COLO829 (cell line): ENCODE measurements around the gene ANKRD55.
A peak's percentile ranks its signal among the peaks of the same experiment; 100 is the strongest.
"Not testable (repeated sequence)": the region's sequence is repeated elsewhere in the genome, so short reads cannot be mapped to it uniquely, and the experiment has no call there.

ENCODE experiments used
- DNase-seq: peaks from one replicate; pipeline ENCODE4 v3.0.0; 2012; ENCODE audit warnings: low spot score

ANKRD55 gene

DNA sequence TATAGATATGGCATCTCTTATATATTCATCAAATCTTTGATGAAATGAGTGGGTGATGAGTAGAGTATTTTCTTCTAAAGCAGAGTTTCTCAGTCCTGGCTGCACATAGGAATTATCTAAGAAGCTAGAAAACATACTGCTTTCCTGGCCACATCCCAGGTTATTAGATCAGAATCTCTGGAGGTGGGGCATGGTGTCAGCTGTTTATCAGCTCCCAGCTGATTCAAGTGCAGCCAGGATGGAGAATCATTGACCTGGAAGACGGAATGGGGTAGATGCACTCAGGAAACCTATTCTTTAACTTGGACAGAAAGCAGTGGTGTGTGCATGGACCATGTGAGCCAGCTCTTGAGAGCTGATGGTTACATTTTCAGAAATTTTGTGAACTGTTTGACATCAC lies 130.2 kb downstream of the ANKRD55 start:
- DNase-seq, result no peak

DNA sequence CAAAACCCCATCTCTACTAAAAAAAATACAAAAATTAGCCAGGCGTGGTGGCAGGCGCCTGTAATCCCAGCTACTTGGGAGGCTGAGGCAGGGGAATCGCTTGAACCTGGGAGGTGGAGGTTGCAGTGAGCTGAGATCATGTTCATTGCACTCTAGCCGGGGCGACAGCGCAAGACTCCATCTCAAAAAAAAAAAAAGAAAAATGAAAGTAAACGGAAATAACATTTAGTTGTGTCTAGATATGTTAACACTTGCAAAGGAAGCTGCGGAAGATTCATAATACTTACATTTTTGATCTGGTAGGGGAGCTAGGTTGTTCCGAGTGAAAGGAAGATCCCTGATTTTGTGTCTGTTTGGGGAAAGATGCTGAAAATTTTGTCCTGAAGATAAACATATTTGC lies 130.9 kb downstream of the ANKRD55 start:
- DNase-seq, result not testable (repeated sequence)

DNA sequence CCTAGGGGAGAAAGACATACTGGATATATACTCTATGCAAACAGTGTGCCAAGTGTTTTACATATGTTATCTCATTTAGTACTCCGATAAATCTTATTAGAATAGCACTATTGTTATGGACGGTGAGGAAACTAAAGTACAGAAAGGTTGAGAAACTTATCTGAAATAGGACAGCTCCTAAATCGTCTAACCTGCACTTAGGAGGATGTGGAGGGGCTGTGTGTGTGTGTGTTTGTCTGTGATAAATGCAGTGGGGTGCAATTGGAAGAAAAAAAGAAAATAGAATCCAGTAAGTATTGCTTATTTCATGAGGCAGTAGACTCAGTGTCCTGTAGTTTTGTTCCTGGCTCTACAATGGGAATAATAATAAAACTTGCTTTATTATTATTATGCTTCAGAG lies 131.9 kb downstream of the ANKRD55 start:
- no peak for DNase-seq

DNA sequence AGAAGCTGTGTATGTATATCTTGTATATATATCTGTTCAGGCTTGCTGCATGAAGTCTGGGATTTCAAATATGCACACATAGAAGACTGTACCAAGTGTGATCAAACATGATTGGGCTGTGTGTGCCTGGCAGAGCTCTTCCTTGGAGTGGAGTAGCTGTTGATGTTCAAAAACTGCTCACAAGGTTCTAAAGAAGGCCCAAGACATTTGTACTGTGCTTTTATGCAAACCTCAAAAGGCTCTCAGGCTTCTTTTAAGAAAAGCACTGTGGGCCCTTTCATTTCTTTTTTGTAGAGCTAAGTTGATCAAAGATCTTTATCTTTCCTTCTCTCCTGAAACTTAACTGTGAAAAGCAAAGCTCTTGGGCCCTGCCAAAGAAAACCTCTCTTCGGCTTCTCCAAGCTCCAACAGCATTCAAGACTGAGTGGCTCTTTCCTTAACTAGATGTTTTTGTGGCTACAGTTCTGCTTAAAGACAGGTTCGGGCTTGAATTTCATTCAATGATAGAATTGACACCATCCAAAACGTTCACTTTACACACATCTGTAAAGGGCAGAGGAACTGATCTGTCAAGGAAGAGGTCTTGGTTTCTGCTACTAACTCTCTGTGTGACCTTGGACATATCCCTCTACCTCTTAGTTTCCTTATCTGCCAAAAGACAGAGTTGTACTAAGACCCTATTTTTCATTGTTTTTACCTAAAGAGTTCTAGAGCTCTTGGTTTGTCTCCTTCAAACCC lies 132.5 kb downstream of the ANKRD55 start:
- DNase-seq, result no peak

DNA sequence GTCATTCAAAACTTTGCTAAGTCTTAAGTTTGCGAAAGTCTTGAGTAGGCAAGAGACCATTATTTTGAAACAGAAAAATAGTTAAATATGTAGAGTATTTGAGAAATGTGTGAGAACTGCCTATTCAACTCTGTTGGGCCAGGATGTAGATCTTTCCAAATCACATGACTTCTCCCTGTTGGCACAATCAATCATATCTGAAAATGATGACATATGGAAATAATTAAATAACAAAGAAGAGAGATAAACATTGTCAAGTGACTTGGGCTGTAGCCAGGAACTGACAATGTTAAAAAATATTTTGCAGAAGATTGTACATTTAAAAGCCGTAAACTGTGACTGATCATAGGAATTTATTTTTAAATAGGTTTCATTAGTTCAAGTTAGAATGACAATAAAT lies 133.8 kb downstream of the ANKRD55 start:
- DNase-seq, result no peak

DNA sequence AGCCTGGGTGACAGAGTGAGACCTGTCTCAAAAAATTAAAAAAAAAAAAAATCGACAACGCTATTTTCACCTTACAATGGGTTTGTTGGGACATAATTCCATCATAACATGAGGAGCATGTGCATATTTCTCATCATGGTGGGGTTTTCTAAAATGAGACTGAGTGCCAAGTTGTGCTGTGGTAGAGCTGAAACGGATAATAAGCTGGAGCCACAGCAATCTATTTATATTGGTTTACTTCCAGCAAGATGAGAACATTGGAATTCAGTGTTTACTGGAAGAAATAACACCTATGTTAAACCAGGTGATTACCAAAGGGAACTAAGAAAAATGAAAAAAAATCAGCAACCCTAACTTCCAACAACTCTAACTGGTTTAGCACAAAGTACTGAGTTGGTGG lies 136.1 kb downstream of the ANKRD55 start:
- no peak for DNase-seq

DNA sequence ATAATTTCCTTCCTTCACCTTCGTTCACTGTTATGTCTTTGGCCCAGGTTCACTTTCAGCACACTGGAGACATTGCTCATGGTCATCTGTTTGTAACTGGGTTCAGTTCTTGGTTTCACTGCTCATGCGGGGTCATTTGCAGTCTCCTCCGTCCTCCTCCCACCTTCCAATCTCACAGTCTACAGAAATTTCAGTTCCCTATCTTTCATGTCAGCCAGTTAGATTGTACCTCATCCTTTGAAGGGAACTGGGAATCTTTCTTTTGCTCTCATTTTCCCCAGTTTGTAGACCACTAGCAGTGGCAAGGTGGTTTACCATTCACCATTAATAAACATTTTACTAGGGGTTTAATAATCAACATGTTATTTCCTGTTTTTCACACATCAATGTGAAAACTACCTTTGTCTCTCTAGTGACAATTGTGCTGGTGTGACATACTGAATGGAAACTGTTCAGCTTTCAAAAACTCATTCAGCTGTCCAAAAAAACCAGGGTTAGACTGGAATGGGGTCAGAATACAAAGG lies 137.5 kb downstream of the ANKRD55 start:
- DNase-seq, result no peak

DNA sequence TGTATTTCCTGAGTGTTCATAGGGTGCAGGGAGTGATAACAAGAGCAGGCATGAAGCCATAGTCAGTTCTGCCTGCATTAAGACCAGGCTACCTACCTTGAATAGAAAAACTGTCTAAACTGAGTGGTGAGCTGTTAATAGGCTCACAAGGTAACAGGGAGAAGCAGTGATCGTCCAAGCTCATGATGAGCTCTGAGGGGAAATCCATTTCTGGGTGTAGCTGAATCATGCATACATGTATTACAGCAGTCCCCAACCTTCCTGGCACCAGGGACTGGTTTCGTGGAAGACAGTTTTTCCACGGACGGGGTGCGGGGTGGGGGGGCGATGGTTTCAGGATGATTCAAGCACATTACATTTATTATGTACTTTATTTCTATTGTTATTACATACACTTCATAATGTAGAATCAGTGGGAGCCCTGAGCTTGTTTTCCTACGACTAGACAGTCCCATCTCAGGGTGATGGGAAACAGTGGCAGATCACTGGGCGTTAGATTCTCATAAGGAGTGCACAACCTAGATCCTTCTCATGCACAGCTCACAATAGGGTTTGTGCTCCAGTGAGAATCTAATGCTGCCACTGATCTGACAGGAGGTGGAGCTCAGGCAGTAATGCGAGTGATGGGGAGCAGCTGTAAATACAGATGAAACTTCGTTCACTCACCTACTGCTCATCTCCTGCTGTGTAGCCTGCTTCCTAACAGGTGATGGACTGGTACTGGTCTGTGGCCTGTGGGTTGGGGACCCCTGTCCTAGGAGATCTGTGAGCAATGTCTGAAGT lies 138.4 kb downstream of the ANKRD55 start:
- DNase-seq, result no peak

DNA sequence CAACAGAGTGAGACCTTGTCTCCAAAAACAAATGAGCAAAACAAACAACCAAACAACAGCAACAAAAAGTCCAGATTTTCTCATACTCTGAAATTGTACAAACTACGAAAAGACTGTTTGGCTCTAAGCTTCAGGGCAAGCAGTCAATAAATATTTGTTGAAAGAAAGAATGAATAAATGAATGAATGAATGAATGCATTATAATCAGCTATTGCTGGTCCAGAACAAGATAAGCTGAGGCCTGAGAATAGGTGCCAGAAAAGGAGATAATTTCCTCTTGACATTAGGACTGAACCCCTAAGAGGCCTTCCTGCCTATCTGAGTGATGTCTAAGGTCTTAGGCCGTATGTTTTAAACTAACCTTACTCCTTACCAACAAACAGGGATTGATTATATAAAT lies 139.2 kb downstream of the ANKRD55 start:
- no peak for DNase-seq

DNA sequence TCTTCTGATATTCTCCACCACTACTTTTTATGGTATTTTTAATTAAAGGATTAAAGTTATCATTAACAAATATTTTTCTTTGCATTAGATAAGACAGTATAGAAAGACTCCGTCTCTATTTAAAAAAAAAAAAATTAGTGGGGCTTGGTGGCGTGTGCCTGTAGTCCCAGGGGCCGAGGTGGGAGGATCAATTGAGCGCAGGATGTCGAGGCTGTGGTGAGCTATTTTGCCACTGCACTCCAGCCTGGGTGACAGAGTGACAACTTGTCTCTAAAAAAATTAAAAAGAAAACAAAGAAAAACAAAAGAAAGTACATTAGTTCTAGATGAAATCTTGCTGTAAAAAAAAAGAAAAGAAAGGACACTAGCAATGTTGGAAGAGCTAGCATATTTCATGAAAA lies 141.0 kb downstream of the ANKRD55 start:
- DNase-seq, result no peak

DNA sequence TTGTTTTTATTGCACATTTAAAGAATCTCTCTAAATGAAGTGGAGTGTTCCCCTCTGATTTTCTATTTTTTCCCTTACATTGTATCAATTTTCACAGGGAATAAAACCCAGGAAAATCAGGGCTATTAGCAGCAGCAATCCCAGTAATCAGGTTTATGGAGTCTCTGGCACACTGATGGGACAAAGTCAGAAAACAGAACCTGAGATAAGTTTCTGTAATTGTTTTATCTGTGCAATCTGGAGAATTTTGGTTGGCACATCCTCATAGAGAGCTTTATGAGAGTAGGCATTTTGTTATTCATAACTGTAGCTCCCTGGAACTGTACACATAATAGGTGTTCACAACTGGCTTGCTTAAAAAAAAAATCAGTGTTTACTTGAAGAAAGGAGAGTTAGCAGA lies 141.5 kb downstream of the ANKRD55 start:
- DNase-seq, result no peak

DNA sequence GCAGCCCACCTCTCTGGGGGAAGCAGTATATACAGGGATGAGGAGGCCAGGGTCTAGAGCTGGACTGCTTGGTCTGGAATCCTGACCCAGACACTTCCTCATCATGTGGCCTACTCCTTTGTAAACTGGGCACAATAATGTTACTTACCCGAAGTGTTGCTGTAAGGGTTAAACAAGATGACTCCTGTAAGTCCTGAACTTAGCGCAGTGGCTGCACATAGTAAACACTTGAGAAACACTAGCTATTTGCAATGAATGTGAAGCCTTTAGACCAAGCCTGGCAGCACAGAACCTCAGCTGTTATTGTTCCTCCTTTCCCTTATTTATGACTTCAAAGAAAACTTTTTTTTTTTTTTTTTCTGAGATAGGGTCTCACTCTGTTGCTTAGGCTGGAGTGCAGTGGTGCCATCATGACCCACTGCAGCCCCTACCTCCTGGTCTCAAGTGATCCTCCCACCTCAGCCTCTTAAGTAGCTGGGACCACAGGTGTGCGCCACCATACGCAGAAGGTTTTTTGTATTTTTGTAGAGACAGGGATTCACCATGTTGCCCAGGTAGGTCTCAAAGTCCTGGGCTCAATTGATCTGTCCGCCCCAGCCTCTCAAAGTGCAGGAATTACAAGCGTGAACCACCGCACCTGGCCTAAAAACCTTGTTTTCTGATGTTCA lies 142.2 kb downstream of the ANKRD55 start:
- DNase-seq, result no peak

DNA sequence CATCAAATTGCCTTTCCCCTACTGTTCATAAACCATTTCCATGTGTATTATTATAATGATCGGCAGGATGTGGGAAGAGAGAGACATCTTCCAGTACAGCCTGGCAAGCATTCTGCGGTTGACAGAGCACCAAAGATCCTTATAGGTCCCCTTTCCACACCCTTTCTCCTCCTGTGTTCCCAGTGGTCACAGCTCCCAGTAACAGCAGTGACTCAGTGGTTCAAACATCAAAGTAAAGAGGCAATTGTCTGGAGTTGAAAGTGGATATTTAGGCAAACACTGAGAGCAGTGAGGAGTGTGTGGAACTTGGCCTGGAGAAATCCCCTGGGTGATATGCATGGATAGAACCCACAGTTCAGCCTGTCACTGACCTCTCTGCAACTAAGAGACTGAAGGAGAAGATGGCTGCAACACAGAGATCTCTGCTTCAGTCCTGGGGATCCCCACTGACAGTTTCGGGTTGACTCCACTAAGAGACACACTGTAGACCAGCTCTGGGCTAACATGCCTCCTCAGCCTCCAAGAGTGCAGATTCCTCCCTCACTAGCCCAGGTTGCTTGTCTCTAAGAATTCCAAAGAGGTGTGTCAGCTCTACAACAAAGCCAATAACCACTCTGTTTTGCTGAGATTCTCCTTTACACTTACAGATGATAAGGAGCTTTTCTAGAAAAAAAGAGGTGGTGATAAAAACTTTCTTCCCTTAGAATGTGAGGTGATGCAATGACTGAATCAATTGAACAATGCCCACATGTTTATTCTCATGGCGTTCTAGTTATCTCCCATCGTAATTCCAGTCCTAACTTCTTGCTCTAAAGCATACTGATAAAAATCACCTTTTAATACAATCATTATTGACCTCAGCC lies 143.9 kb downstream of the ANKRD55 start:
- DNase-seq, result no peak

DNA sequence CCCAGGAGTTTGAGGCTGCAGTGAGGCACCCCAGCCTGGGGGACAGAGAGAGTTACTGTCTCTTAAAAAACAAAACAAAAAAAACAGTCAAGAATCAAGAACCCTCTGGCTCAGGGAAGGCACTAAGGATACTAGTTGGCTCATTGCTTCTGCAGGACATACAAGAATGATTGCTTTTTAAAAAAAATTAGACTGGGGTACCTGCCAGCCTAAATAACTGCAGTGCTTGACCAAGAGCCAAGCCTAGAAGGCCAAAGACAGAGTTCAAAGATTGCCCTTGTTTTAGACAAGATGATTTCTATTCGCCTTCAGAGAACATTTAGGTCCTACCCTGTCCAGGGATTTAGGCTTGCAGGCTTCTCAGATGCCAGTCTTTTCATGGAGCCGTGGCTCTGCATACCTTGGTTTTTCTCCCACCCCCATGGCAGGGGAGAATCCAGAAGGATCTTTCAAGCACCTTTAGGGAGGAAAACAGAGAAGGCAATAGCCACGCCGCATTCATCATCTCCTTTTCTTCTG lies 144.6 kb downstream of the ANKRD55 start:
- DNase-seq, result no peak

DNA sequence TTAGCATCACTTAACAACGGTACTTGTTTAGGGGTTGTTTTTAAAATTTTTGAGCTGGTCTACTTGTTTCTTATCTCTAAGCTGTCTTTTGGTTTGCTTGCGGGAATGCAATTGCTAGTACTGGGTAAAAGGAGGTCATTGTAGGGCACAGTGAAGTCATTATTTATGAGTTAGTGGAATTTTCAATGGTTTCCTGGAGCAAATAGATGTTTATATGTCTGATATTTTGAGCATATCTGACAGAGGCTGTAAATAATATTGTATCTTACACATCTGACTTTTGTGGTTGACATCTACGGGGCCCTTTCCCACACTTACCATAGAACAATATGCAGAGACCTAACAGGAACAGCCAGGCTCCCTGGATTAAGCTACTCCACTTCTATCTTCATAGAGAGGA lies 147.9 kb downstream of the ANKRD55 start:
- DNase-seq, result peak; percentile 41

DNA sequence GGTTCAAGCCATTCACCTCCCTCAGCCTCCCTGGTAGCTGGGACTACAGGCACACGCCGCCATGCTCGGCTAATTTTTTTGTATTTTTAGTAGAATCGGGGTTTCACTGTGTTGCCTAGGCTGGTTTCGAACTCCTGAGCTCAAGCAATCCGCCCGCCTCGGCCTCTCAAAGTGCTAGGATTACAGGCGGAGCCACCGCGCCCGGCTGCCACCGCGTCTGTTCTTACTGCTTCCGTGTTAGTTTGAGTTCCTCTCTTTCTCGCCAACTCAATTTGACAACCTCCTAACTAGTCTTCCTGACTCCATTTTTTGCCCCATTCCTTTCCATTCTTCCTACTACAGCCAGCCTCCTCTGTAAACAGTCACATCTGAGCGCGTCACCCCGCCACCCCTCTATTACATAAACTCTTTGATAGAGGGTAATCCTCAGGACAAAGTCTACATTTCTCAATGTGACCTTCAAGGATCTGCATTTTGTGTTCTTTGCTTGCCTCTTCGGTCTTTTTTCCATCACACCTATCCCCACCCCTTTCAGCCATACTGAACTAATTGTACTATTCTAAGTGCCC lies 149.8 kb downstream of the ANKRD55 start:
- no peak for DNase-seq

DNA sequence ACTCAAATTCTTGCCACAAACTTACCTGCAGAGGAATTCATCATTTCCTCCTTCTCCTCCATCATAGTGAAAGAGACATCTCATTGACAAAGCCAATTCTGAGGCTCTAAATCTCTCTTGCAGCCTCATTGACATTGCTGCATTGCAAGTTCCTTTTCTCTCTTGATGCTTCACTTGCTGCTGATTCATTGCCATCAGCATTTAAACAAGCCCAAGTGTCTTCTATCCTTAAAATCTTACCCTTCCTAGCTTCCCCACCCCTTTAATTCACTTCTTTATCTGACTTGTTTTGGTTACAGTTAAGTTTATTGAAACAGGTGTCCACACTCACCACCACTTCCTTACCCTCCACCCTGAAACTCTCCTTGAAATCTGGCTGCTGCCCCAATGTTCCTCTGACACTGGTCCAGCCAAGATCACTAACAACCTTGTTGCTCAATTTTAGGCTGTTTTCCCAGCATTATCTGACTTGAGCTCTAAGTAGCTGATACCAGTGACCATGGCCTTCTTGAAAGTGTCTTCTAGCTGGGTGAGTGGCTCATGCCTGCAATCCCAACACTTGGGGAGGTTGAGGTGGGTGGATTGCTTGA lies 152.0 kb downstream of the ANKRD55 start:
- DNase-seq, result not testable (repeated sequence)

DNA sequence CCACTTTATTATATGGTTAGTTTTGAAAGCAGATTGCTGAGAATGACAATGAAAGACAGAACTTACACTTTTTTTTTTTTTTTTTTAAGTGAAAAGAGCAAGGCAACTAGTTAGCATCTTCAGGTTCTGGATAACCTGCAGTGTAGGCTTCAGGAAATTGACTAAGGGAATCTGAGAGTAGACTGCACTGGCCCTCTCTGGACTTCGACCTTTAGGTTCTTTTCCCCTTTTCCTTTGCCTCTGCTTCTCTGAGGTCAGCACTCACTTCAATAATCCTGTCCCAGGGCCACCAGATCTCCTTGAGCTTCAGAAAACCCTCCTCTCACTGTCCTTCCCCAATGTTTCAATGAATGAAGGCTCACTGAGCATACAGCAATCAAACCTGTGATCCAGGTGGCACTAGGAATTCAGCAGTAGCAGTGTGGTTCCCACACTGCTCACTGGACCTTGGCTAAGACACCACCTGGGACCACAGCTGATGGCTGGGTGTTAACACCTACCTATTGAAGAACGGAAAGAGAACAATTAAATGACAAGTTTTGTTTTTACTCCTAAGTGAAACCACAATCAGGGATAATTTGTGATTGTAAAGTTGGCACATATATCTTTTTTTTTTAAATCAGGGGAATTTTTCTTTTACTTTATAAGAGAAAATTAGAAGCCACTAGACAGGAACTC lies 152.6 kb downstream of the ANKRD55 start:
- no peak for DNase-seq

DNA sequence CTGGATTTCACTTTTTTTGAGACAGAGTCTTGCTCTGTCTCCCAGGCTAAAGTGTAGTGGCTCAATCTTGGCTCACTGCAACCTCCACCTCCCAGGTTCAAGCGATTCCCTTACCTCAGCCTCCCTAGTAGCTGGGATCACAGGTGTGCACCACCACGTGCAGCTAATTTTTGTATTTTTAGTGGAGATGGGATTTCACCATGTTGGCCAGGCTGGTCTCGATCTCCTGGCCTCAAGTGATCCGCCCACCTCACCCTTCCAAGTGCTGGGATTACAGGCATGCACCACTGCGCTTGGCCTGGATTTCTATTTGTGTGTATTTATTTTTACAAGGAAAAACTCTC lies 154.0 kb downstream of the ANKRD55 start:
- not testable (repeated sequence) for DNase-seq
